Islet of Langerhans (tissue), 1 donor: ENCODE measurements around the gene ITPR1.

Source experiments
- FAIRE-seq: peaks from one replicate; lab custom pipeline; 2011; peaks lifted over from hg19 to GRCh38; lab: Jason Lieb, UNC

ITPR1 gene

DNA sequence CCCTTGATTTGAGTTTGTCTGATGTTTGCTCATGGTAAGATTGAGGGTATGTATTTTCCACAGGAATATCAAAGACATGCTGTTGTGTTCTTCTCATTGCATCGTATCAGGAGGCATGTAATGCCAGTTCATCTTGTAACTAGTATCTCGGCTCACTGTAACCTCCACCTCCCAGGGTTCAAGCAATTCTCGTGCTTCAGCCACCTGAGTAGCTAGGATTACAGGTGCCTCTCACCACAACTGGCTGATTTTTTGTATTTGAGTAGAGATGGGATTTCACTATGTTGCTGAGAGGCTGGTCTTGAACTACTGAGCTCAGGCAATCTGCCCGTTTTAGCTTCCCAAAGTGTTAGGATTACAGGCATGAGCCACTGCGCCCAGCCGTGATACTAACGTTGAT lies 323.2 kb downstream of the ITPR1 start:
- no peak for FAIRE-seq

DNA sequence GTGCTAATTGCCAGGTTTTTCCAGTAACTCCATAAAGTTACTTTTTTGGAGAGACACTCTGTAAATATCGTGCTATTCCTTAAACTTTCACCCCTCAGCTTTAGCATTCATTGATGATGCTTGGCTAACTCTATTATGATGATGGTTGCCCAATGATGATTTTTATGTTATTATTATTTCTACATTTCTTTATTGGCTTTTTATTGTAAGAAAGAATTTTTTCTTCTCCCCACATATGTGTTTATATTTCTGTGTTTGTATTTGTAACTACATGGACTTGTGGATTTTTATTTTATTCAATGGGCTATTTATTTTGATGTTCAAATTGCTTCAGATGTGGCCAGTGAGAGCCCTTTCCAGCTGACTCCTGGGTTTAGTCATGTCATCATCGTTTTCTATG lies 323.6 kb downstream of the ITPR1 start:
- no peak for FAIRE-seq

DNA sequence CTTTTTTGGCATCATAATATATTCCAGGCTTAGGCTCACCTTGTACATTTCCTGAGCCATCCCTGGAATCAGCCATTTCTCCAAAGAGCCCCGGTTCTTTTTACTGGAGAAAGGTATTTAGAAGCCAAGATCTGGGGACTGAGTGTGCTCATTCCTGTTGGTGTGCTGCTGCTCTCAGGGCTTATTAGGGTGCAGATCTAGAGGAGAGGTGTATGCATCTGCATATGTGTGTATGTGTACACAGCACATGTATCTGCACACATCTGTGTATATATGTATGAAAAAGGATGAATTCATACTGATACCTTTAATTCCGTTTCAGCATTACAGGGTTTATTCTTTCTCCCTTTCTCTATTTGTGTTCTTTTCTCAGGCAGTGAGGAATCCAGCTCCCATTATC lies 324.0 kb downstream of the ITPR1 start:
- FAIRE-seq, result no peak

DNA sequence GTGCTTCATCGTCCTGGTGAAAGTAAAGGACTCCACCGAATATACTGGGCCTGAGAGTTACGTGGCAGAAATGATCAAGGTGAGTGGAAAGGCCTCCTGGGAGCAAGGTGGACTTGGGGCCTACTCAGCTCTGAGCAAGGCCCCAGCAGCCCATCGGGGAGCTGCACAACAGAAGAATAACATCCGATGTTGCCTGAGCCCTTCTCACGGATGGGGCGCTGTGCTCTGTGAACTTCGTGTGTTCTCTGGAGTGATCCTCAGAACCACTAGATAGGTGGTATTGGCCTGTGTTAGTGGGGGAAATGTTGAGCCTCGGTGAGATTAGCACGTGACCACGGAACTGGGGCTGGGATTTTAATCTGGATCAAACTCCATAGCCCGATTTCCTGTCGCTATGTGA lies 325.0 kb downstream of the ITPR1 start:
- no peak for FAIRE-seq

DNA sequence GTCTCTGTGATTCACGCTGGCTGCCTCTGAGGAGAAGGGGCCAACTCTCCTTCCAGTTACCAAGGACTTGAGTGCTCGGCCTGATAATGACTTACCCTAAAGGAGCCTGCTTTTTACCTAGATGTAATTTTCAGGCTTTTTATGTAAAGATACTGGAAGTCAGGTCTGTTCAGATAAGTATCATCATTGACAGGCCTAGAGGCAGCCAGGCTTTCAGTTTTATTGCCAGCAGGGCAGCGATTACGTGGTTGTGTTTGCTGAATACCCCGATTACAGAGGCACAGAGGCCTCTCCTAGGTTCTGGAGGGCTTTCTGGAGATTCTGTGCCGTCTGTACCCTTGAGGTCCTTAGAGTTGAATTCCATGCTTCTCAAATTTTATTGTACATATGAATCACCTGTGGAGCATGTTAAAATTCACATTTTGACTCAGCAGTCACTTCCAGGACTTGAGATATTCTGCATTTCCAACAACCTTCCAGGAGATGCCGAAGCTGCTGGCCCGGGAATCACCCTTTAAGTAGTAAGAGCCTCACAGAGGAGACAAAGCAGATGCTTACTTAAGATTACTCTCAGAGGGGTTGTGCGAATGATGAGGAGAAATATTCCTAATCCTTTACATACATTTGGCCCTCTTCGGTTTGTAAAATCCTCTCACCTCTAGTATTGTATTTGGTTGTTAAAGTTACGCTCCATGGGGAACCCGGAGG lies 326.0 kb downstream of the ITPR1 start:
- no peak for FAIRE-seq

DNA sequence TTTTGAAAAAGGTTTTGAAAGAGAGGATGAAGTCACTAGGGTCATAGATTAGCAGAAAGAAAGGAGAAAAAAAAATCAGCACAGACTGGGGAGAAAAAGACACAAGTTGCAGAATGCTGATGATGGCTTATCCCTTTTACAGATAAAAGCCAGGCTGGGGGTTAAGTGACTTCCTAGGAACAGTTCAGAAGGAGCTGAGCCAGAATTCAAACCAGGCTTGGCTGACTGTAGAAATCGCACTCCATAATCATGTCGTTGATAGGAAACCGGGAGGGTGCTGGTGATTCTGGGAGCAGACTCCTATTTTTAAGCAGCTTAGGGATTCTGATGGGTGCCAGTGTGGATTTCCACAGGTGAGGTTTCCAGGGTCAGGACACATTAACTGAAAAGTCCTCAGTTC lies 326.6 kb downstream of the ITPR1 start:
- FAIRE-seq, result no peak

DNA sequence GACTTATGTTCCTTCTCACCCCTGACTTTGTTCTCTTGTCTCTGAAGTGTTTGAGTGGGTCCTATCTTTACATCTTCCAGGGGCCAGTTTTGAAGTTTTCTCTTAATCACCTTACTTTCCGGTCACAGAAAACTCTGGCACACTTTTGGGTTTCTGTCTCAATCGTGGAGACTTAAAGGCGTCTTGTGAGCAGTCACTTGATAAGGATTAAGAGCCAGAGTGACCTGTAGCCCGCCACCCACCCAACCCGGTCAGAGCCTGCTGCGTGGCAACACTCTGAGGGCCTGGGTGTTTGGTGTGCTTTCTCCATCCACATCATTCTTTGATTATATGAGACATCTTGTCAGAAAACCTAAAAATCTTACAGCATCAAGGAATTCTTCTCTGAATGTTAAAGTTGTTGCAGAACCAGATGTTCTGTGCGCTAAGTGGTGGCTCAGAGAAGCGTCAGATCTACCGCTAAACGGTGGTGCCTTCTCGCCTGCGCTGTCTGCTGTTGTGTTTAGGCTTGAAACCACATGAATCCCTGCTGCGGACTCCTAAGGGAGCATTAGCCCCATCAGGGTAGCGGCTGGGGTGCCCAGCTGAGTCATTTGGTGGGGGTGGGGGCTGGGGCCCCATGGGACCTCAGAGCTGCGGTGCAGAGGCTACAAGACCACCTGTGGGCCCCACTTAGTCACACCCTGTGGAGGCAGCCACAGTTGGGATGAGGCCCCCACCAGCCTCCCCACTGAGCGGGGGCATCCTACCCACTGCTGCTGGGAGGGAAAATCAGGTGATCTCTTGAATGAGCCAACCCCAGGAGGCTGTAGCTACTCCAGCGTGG lies 327.4 kb downstream of the ITPR1 start:
- FAIRE-seq, result no peak

DNA sequence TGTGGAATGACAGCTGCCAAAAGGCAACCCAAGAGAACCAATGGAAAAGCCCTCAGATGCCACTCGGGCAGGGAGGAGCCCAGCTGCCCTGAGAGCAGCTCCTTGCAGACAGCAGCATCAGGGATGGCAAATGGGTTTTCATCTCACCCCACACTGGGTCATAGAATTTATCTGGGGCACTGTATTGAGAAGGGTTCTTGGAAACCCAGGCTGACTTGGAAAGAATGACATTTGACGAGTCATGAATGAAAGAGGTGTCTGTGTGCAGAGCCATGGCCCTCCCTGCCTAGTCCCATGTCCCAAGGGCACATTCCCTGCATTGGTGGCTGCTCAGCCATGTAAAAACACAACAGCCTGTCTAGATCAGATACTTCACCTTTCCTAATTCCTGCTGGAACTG lies 328.2 kb downstream of the ITPR1 start:
- no peak for FAIRE-seq

DNA sequence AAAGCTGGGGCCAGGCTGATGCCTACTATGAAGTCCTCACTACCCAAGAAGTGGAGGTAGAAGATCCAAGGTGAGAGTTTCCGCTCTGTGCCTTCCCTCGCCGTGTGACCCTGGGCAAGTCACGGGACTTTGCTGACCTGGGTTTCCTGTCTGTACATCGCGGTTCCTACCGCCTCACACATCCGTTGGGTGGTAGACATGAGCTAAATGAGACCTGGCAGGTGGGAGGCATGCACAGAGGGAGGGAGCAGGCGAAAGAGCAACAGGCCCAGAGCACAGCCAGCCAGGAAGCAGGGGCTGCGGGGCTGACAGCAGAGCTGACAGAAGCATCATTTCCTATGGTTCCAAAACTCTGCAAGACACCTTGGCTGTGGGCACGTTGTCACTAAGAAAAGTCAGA lies 328.8 kb downstream of the ITPR1 start:
- FAIRE-seq, result no peak

DNA sequence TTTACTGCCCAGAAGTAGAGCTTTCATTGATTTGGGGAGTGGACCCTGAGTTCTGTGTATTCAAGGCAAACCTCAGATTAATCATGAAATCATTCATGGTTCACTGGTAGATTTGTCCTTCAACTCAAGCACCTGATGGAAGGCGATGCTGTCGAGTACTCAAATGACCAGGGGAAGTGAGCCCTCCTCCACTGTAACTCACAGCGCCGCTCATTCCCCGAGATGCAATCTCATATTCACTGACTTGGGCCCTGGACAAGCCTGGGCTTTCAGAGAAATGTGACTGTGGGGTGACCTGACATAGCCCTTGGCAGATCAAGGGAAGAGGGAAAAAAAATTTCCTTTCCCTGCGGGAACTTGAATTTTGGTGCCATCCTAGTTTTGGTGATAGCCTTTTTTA lies 329.4 kb downstream of the ITPR1 start:
- FAIRE-seq, result no peak

DNA sequence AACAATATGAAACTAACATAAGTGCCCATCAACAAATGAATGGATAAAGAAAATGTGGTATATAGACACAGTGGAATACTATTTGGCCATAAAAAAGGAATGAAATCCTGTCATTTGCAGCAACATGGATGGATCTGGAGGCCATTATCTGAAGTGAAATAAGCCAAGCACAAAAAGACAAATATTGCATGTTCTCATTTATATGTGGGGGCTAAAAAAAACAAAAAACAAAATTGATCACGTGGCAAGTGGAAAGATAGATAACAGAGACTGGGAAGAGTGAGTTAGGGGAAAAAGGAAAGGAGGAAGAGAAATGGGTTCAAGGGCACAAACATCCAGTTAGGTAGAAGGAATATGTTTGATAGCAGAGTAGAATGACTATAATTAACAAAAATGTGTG lies 330.2 kb downstream of the ITPR1 start:
- no peak for FAIRE-seq

DNA sequence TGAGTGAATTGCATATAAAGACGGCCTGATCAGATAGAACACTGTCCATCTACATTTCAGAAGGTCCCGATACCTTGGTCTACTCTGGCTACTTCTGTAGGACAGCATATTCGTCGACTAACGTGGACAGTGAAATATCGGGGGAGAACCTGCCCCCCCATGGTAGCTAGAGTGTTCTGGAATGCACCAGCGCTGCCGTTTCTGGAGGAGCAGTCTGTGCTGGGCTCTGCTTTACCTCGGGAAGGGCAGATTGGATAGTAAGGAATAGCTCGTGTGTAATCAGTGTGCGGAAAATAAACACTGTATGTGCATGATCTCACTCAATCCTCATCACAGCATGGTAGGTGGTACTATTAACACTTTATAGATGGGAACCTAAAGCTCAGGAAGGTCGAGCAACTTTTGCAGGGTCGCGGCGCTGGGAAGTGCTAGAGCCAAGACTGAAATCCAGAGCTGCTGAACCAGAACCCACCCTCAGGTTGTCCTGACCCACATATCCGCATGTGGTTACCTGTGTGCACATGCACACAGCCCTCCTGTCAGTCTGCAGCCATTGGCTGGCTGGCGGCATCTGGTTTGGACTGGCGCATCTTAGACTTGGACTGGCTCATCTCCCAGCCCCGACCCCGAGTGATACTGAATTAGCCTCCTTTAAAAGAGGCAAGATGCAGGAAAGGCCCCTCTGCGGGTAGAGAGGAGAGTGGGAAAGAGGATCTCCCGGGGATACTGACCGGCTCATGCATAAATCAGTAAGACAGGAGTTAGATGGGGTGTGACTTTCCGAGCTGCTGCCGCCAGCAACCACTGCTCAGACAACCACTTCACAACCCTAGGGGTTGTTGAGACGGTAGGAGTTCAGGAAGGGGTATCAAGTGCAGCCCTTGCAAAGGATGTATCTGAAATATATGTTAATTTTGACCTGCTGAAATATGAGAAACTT lies 331.1 kb downstream of the ITPR1 start:
- no peak for FAIRE-seq

DNA sequence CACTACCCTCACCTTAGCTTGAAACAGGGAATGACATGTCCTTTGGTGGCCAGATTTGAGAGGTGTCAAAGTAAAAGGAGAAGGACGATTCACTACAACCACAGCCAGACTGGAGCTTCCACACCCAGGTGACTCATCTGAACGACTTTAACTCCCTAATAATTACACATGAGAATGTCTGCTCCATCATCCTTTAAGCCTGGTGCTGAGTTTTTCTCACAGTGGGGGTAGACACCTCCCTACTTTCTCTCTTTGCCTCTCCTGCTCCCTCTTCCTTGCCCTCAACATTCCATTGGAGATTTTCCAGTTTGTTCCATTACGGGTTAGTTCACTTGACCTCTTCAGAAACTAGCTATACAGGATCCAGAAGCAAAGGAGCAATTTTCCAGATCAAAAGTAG lies 331.8 kb downstream of the ITPR1 start:
- FAIRE-seq, result no peak

DNA sequence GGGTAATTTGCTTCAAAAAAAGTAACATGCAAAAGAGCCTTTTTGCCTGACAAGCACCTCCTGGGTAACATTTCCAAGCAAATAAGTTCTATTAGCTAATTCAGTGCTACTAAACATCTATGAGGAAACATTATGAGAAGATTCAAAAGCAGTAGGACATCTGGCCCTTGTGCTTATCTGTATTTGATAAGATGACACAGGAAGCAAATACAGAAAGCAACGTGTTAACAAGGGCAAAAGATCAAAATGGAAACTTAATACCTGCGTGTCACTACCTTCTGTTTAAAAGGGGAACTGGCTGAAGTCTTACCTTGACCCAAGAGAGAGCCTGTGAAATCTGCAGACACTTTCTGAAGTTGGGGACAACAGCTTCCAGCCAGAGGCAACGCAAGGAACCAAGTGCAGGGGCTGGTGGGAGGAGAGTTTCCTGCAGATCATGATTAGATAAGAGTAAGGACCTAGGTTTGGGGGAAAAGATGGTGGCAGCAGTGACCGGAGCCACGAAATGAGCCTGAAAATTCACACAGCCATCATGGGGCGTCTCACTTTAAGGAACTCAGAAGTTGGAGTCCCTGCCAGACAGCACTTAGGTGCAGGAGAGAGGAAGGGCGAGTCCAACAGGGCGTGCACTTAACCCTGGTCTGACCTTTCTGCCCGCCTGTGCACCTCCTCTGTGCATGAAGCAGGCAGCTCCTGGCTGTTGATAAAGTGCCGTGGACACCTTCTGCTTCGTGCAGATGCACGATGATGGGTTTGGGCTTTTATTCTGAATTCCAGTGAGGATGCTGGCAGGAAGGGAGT lies 332.5 kb downstream of the ITPR1 start:
- no peak for FAIRE-seq

DNA sequence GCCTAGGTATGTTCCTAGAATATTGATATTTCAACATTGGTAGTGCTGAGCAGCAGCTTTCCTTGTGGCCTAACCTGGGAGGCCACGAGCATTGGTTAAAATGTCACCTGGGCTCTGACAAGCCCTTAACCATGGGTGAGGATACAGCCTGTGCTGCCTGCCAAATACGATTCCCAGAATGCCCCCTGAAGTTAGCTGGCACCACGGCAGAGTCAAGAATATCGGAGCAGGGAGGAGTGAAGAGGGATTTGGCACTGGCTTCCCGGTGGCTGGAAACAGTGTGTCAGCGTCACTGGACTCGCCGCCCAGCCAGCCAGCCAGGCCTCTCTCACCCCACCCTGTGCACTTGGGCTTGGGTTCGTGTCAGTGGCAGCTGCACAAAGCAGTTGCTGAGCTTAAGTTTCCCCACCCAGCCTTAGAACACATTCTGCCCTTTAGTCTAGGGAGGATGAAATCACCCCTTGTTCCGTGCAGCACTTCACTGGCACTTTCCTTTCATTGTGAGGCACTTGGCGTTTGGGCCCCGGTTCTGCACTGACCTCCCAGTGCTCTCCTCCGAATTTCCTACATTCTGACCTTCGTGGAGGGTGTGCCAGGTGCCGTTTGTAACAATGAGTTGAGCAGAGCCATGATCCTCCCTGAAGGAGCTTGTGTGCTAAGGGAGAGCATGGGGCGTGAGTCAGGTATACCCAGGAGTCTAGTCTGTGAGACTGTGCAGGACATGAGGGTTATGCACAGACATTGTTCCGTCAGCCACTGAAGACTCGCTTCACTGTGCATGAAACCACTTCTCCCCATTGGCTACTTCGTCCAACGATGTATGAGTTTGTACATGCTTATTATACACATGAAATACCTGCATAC lies 333.3 kb downstream of the ITPR1 start:
- no peak for FAIRE-seq

DNA sequence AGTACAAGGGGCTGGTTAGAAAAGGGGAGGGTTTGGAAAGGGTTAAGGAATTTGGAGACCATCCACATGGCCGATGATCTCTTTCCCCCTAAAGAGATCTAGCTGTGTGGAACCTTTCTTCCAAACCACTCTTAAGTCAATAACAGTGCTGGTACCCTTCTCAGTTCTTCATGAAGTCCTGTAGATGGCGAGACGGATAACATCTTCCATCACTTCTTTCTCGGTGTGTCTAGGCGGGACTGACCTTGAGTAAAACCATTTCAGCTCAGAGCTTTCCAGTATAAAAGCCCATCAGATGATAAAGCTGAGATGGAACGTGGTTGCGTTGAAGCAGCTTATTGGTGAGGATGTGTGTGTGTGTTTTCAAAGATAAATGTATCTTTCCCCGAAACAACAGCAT lies 334.6 kb downstream of the ITPR1 start:
- FAIRE-seq, result no peak

DNA sequence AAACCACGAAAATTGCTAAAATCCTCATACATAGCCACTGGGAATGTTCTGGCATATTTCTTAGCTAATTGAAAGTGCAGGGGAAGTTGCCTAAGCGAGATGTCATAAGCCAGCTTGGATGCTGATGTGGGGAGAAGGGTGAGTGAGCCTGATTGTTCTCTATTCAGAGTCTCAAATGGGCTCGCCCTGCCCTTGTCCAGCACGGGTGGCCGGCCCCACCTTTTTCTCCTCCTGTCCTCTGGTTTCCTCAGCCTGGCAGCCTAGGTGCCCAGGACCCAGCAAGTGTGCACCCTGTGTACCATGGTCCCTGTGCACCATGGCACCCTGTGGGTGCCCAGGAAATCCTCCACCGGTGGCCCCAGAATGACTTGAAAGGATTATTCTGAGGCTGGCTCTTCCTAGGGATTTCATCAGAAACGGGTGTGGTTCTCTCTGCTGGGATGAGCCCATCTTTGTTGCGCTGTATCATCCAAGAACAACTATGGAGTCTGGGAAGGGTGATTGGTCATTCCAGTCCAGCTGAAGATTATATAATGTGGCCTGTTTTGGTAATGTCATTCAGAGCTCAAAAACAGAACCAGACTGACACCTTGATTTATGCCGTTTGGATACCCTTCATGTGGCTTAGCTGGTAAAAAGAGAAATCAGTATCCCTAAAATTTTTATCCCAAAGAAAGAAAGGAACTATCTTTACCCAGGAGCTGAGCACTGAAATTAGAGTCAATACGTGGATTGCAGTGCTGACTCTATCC lies 335.3 kb downstream of the ITPR1 start:
- no peak for FAIRE-seq

DNA sequence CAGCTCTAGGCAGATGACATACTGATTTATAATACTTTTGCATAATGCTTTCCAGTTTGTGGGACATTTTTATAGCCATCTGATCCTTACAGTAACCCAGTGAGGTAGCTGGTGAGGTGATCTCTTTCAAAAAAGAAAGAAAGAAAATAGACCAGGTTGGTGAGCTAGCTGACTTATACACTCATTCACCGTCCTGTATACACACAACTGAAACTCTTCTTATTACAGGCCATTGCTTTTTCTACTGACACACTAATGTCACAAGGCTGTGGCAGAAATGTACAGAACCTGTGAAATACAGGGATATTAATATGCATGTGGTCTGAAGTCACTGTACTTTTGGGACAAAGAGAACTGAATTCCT lies 335.9 kb downstream of the ITPR1 start:
- FAIRE-seq, result no peak

DNA sequence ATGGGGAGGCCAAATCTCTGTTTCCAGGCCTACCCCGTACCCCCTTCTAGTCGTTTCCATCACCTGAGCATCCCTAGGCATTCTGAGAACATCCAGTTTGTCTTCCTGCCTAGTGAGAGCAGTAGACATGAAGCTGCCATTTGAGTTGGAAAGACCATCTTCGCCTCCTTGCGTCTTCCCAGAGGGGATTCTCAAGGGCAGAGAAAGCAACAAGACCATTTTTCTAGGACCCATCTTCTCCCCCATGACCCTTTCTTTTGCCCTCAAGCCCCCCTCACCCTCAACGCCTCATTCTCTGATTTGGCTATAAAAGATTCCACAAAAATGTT lies 337.4 kb downstream of the ITPR1 start:
- no peak for FAIRE-seq

DNA sequence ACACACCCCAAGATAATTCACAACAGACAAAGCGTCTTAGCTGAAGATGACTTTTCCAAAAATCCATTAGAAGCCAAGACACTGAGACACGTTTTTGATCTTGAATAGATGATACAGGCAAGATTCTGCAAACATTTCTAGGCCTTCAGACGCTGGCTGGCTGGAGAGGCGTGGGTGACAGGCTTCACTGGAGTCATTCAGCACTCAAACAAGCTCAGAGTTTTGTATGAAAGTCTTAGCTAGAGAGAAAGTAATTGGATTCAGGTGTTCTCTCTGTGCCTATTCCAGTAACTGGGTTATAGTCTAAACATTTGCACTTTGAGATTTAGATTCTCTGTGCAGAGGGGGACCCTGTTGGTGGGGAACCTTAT lies 338.4 kb downstream of the ITPR1 start:
- no peak for FAIRE-seq

DNA sequence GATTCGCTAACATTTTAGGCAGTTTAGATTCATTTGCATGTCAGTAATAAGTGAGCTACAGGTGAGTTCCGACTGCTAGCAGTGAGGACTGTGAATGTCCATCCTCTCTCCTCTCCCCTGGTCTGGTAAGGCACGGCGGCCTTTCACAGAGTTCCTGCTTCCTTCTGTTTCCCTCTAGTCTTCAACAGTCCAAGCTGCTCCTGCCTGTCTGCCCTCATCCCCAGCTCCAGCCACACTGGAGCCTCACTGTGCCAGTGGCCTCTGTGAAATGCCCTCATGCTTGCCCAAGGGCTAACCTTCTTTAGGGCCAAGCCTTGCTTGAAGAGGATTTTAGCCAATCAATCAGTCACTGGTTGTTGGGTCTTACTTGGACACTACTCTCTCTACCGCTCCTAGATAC lies 340.3 kb downstream of the ITPR1 start:
- no peak for FAIRE-seq
